A549 (cell line): Measurements from ENCODE around the gene CLDN4. TPM values are rescaled to one million over a fixed set of nuclear protein-coding genes. Genes with fewer than 3 reads are reported as not detected.
A peak's percentile ranks its signal among the peaks of the same experiment; 100 is the strongest.

Source experiments
- ATAC-seq, 2 experiments: fragments of 200-7000 bp in 1 of 2; fragments of >200 bp in 1 of 2; cut with Nextera tagmentation in 1 of 2; cut with Tn5 transposase in 1 of 2; 3 replicates each; pipeline versions ENCODE4 v1.8.0 to v1.9.1; 2018 to 2020; ENCODE audit warnings: mild to moderate bottlenecking in 1 of 2, moderate library complexity in 1 of 2
- CTCF ChIA-PET: fragments of 300-600 bp; sonication (Branson Sonifier 250); formaldehyde crosslinking; extraction: SDS; loops from one replicate; lab custom pipeline; 2021; ENCODE audit warnings: antibody characterized with exemption, inconsistent platforms; lab: Yijun Ruan, JAX
- POLR2A ChIA-PET: fragments of 350-600 bp; formaldehyde crosslinking; extraction: SDS; loops from one replicate; lab custom pipeline; 2021; ENCODE audit warnings: antibody characterized with exemption, inconsistent platforms; lab: Yijun Ruan, JAX
- DNase-seq, 2 experiments: peaks; one replicate each; pipeline versions ENCODE4 v3.0.0 to v3.0.0-alpha.2; 2011 to 2016; ENCODE audit warnings: low read depth in 1 of 2, low spot score in 1 of 2
- FAIRE-seq: peaks from 2 replicates; lab custom pipeline; 2011; peaks lifted over from hg19 to GRCh38; lab: Jason Lieb, UNC
- H3K27ac ChIP-seq, 2 experiments: fragments of >200 bp; sonication (Bioruptor Twin); formaldehyde crosslinking; 3 replicates each; pipeline ENCODE4 v1.5.1; 2016 to 2017
- H3K4me1 ChIP-seq: fragments of >200 bp; sonication (Bioruptor Twin); formaldehyde crosslinking; 3 replicates; pipeline ENCODE4 v1.6.1; 2016
- H3K4me2 ChIP-seq: fragments of >200 bp; sonication (Bioruptor Twin); formaldehyde crosslinking; 3 replicates; pipeline ENCODE4 v1.6.1; 2016
- H3K4me3 ChIP-seq: fragments of >200 bp; sonication (Bioruptor Twin); formaldehyde crosslinking; 3 replicates; pipeline ENCODE4 v1.5.1; 2016
- H3K9me3 ChIP-seq: fragments of >200 bp; sonication (Bioruptor Twin); formaldehyde crosslinking; 3 replicates; pipeline ENCODE4 v1.6.1; 2016
- ATOH8 ChIP-seq: fragments of 250-450 bp; sonication (Bioruptor Pico); IDR thresholded peaks from 2 replicates; pipeline ENCODE4 v1.5.0; 2020; ENCODE audit warnings: low read depth, mild to moderate bottlenecking, moderate library complexity
- CHD4 ChIP-seq: fragments of 200-600 bp; sonication (generic); IDR thresholded peaks from 2 replicates; pipeline ENCODE4 v1.6.1; 2016; ENCODE audit warnings: antibody characterized with exemption, mild to moderate bottlenecking, borderline replicate concordance
- CTCF ChIP-seq: fragments of >200 bp; sonication (Bioruptor Twin); formaldehyde crosslinking; IDR thresholded peaks from 3 replicates; pipeline ENCODE4 v1.5.1; 2016
- EHMT2 ChIP-seq: fragments of 200-600 bp; sonication (generic); IDR thresholded peaks from 2 replicates; pipeline ENCODE4 v1.6.1; 2016; ENCODE audit warnings: antibody characterized with exemption, low read depth, mild to moderate bottlenecking, moderate library complexity
- FOSL2 ChIP-seq, 2 experiments: fragments of 450-650 bp in 1 of 2; fragments of >200 bp in 1 of 2; sonication (Bioruptor Twin) in 1 of 2; formaldehyde crosslinking; IDR thresholded peaks; 2 replicates each; pipeline versions ENCODE4 v1.5.0 to v1.6.1; 2016 to 2020; ENCODE audit warnings: mild to moderate bottlenecking in 1 of 2, moderate library complexity in 1 of 2
- GATA3 ChIP-seq: IDR thresholded peaks from 2 replicates; pipeline ENCODE4 v1.6.1; 2012; ENCODE audit warnings: borderline replicate concordance
- HDAC2 ChIP-seq: fragments of 200-600 bp; sonication (generic); IDR thresholded peaks from 2 replicates; pipeline ENCODE4 v1.6.1; 2016
- HEYL ChIP-seq: fragments of 250-450 bp; sonication (Bioruptor Pico); IDR thresholded peaks from 2 replicates; pipeline ENCODE4 v1.8.0; 2021; ENCODE audit warnings: mild to moderate bottlenecking, moderate library complexity
- HOXB5 ChIP-seq: fragments of 250-450 bp; sonication (Bioruptor Pico); IDR thresholded peaks from 2 replicates; pipeline ENCODE4 v1.5.0; 2020; ENCODE audit warnings: mild to moderate bottlenecking, moderate library complexity
- JUN ChIP-seq, 2 experiments: fragments of >200 bp; sonication (Bioruptor Twin); formaldehyde crosslinking; IDR thresholded peaks; 2 replicates in 1 of 2; 3 replicates in 1 of 2; pipeline ENCODE4 v1.6.1; 2016 to 2017
- NFE2L2 ChIP-seq: fragments of 150-350 bp; conservative IDR thresholded peaks from 2 replicates; pipeline ENCODE4 v1.6.1; 2014; ENCODE audit warnings: low read length
- PHF8 ChIP-seq: fragments of 200-600 bp; sonication (generic); IDR thresholded peaks from 2 replicates; pipeline ENCODE4 v1.6.1; 2016; ENCODE audit warnings: low read depth, mild to moderate bottlenecking, antibody characterized with exemption, moderate library complexity, borderline replicate concordance
- POLR2AphosphoS2 ChIP-seq: conservative IDR thresholded peaks from 2 replicates; pipeline ENCODE4 v1.6.1; 2012; ENCODE audit warnings: low read length, improper control_type of control experiment, inconsistent platforms
- RAD21 ChIP-seq, 2 experiments: fragments of >200 bp in 1 of 2; sonication (Bioruptor Twin) in 1 of 2; formaldehyde crosslinking in 1 of 2; IDR thresholded peaks in 1 of 2; conservative IDR thresholded peaks in 1 of 2; 2 replicates in 1 of 2; 3 replicates in 1 of 2; pipeline ENCODE4 v1.6.1; 2012 to 2018; ENCODE audit warnings: inconsistent platforms in 1 of 2
- TP53 ChIP-seq: fragments of 250-450 bp; sonication (Bioruptor Pico); IDR thresholded peaks from 2 replicates; pipeline ENCODE4 v1.5.0; 2021; ENCODE audit warnings: mild to moderate bottlenecking, moderate library complexity
- WGBS: methylation state at CpG from one replicate; pipeline ENCODE4 v1.1.6; 2017; ENCODE audit errors: missing lambda C conversion rate; 5-methylcytosine and 5-hydroxymethylcytosine counted together
- polyA plus RNA-seq, 4 experiments: library from polyadenylated mRNA; depleted of rRNA in 3 of 4; stranded (reverse); fragments of >200 nt; fragmentation: RNase III in 1 of 4; extraction: RNeasy Plus Mini Kit Qiagen cat#74134 plus additional on column Dnase treatment in 1 of 4; gene quantifications; 2 replicates in 3 of 4; 3 replicates in 1 of 4; pipeline ENCODE4 v1.2.3, GENCODE V29; 2011 to 2017
- TF ChIP-seq, protein P1 (sequence below): fragments of 200-600 bp; sonication (generic); IDR thresholded peaks from 2 replicates; pipeline ENCODE4 v1.6.1; 2016; ENCODE audit warnings: antibody characterized with exemption, mild to moderate bottlenecking, moderate library complexity
- TF ChIP-seq, protein P2 (sequence below): fragments of >200 bp; sonication (Bioruptor Twin); formaldehyde crosslinking; IDR thresholded peaks from 2 replicates; pipeline ENCODE4 v1.6.1; 2016
- TF ChIP-seq, protein P3 (sequence below): fragments of 250-450 bp; sonication (Bioruptor Pico); IDR thresholded peaks from 2 replicates; pipeline ENCODE4 v1.5.0; 2021; ENCODE audit warnings: mild to moderate bottlenecking, moderate library complexity, borderline replicate concordance
- TF ChIP-seq, protein P4 (sequence below): IDR thresholded peaks from 2 replicates; pipeline ENCODE4 v1.6.1; 2012

Gene CLDN4
- polyA plus RNA-seq, 2 of the 4 experiments (the other 2 are of a cell fraction) = 1.5 to 2.4 TPM

GRCh38 chr7:73879977-73880681 is 49.3 kb downstream of the CLDN4 start:
- FAIRE-seq (no peak), ATAC-seq (peak; percentile 17 to 55; a peak in 4 of 6 replicates), DNase-seq (peak in 1 of 2 experiments; percentile 31)
- 49% methylated on average over 14 of the region's 18 CpGs for WGBS
- no peaks in the 10 kb centered on the region for H3K9me3 ChIP-seq
- H3K27ac ChIP-seq = no peak overlapping the region
- H3K4me3 ChIP-seq = no peak overlapping the region
- ChIA-PET CTCF (interaction anchor here (1.3 to 4.3 kb wide), 4 partner anchors 9 to 147 kb away, joined by 3 to 25 read pairs (median 6); partner anchors contain the start of gene ELN), POLR2A (no interaction called here)
- TF ChIP-seq POLR2AphosphoS2 (no peak), EHMT2 (no peak), TP53 (CRISPR knock-in tag) (no peak), HOXB5 (CRISPR knock-in tag) (no peak), HDAC2 (no peak)
- TF ChIP-seq, protein P1, sequence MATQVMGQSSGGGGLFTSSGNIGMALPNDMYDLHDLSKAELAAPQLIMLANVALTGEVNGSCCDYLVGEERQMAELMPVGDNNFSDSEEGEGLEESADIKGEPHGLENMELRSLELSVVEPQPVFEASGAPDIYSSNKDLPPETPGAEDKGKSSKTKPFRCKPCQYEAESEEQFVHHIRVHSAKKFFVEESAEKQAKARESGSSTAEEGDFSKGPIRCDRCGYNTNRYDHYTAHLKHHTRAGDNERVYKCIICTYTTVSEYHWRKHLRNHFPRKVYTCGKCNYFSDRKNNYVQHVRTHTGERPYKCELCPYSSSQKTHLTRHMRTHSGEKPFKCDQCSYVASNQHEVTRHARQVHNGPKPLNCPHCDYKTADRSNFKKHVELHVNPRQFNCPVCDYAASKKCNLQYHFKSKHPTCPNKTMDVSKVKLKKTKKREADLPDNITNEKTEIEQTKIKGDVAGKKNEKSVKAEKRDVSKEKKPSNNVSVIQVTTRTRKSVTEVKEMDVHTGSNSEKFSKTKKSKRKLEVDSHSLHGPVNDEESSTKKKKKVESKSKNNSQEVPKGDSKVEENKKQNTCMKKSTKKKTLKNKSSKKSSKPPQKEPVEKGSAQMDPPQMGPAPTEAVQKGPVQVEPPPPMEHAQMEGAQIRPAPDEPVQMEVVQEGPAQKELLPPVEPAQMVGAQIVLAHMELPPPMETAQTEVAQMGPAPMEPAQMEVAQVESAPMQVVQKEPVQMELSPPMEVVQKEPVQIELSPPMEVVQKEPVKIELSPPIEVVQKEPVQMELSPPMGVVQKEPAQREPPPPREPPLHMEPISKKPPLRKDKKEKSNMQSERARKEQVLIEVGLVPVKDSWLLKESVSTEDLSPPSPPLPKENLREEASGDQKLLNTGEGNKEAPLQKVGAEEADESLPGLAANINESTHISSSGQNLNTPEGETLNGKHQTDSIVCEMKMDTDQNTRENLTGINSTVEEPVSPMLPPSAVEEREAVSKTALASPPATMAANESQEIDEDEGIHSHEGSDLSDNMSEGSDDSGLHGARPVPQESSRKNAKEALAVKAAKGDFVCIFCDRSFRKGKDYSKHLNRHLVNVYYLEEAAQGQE = no peak
- TF ChIP-seq, protein P2, sequence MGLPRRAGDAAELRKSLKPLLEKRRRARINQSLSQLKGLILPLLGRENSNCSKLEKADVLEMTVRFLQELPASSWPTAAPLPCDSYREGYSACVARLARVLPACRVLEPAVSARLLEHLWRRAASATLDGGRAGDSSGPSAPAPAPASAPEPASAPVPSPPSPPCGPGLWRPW = no peak
- TF ChIP-seq, protein P3, sequence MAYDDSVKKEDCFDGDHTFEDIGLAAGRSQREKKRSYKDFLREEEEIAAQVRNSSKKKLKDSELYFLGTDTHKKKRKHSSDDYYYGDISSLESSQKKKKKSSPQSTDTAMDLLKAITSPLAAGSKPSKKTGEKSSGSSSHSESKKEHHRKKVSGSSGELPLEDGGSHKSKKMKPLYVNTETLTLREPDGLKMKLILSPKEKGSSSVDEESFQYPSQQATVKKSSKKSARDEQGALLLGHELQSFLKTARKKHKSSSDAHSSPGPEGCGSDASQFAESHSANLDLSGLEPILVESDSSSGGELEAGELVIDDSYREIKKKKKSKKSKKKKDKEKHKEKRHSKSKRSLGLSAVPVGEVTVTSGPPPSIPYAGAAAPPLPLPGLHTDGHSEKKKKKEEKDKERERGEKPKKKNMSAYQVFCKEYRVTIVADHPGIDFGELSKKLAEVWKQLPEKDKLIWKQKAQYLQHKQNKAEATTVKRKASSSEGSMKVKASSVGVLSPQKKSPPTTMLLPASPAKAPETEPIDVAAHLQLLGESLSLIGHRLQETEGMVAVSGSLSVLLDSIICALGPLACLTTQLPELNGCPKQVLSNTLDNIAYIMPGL (CRISPR knock-in tag) = no peak
- H3K4me1 ChIP-seq = peaks cover 17% of the 10 kb centered on the region
- H3K4me2 ChIP-seq = peak overlapping the region; percentile 36; the same call in 2 of the 3 replicates

- H3K27ac ChIP-seq = no peak overlapping the region
- TF ChIP-seq POLR2AphosphoS2 = no peak
- FAIRE-seq (no peak), DNase-seq (no peak), ATAC-seq (peak in 1 of 2 experiments; percentile 18; a peak in 3 of 6 replicates)
- no peak overlapping the region for H3K4me3 ChIP-seq
- CTCF ChIA-PET = interaction anchor here (0.6 to 4.3 kb wide), 8 partner anchors 10 to 151 kb away, joined by 3 to 25 read pairs (median 4); partner anchors contain the start of gene ELN
- H3K4me2 ChIP-seq = peak overlapping the region; percentile 36; the same call in 2 of the 3 replicates
- H3K4me1 ChIP-seq = peaks cover 17% of the 10 kb centered on the region
- no peaks in the 10 kb centered on the region for H3K9me3 ChIP-seq
- WGBS = 69% methylated on average over 13 of the region's 13 CpGs
- POLR2A ChIA-PET = no interaction called here
These were observed 50.0 kb downstream of the CLDN4 start for GRCh38 chr7:73880755-73881328.

GRCh38 chr7:73881352-73882046 is 50.7 kb downstream of the CLDN4 start:
- Histone ChIP-seq H3K4me3 (no peak overlapping the region), H3K4me2 (0 out of 3 replicates have a peak overlapping the region, but pooled peaks have one; percentile 1), H3K27ac (no peak overlapping the region), H3K9me3 (no peaks in the 10 kb centered on the region), H3K4me1 (peaks cover 17% of the 10 kb centered on the region)
- CTCF ChIA-PET = interaction anchor here (0.6 to 4.3 kb wide), 10 partner anchors 10 to 152 kb away, joined by 3 to 25 read pairs (median 4); partner anchors contain the start of gene ELN
- POLR2A ChIA-PET = no interaction called here
- WGBS = 28% methylated on average over 5 of the region's 5 CpGs
- no peak for DNase-seq
- peak; percentile 16 to 44; a peak in 4 of 6 replicates for ATAC-seq
- no peak for FAIRE-seq
- TF ChIP-seq ATOH8 (CRISPR knock-in tag) (no peak), CTCF (no peak), RAD21 (conservative IDR thresholded peaks at IDR 0.05 in 1 of 2, IDR thresholded peaks at IDR 0.05 in 1 of 2) (no peak), HEYL (CRISPR knock-in tag) (no peak), JUN (IDR thresholded peaks at IDR 0.05) (no peak), FOSL2 (IDR thresholded peaks at IDR 0.05) (no peak), FOSL2 (CRISPR knock-in tag; IDR thresholded peaks at IDR 0.05) (no peak), NFE2L2 (no peak), GATA3 (no peak), CHD4 (no peak), HDAC2 (no peak), PHF8 (no peak)
- TF ChIP-seq, protein P4, sequence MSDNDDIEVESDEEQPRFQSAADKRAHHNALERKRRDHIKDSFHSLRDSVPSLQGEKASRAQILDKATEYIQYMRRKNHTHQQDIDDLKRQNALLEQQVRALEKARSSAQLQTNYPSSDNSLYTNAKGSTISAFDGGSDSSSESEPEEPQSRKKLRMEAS = no peak
